GM23338 (cell line): ENCODE measurements around the gene FANCB.

Experiments used
- CREB1 ChIP-seq: fragments of 250-450 bp; sonication (Bioruptor Pico); IDR thresholded peaks from 2 replicates; pipeline ENCODE4 v1.5.0; 2020; ENCODE audit warnings: low read depth, mild to moderate bottlenecking, moderate library complexity
- EZH2 ChIP-seq: fragments of 200-600 bp; sonication (generic); IDR thresholded peaks from one replicate; pipeline ENCODE4 v1.8.0; 2017; ENCODE audit warnings: antibody characterized with exemption, mild to moderate bottlenecking, low read depth; ENCODE audit not compliant: unreplicated experiment
- EZH2phosphoT487 ChIP-seq: fragments of 200-600 bp; sonication (generic); IDR thresholded peaks from one replicate; pipeline ENCODE4 v1.8.1; 2018; ENCODE audit warnings: antibody characterized with exemption; ENCODE audit not compliant: unreplicated experiment
- JUNB ChIP-seq: IDR thresholded peaks from one replicate; pipeline ENCODE4 v1.6.1; 2016; ENCODE audit warnings: antibody characterized with exemption; ENCODE audit not compliant: unreplicated experiment
- POLR2AphosphoS5 ChIP-seq: IDR thresholded peaks from 2 replicates; pipeline ENCODE4 v1.6.1; 2016; ENCODE audit warnings: antibody characterized with exemption, low read depth
- ZNF114 ChIP-seq: fragments of 250-450 bp; sonication (Bioruptor Pico); IDR thresholded peaks from 2 replicates; pipeline ENCODE4 v1.5.0; 2020; ENCODE audit warnings: mild to moderate bottlenecking, moderate library complexity
- TF ChIP-seq, protein P1 (sequence below), 2 experiments: fragments of 200-600 bp in 1 of 2; sonication (generic) in 1 of 2; conservative IDR thresholded peaks; 2 replicates each; pipeline versions ENCODE4 v1.5.1 to v1.6.1; 2016 to 2017; ENCODE audit warnings: antibody characterized with exemption in 2 of 2, low read depth in 2 of 2, mild to moderate bottlenecking in 2 of 2, moderate library complexity in 1 of 2
- TF ChIP-seq, protein P2 (sequence below): IDR thresholded peaks from one replicate; pipeline ENCODE4 v1.6.1; 2018; ENCODE audit warnings: antibody characterized with exemption; ENCODE audit not compliant: unreplicated experiment

DNA sequence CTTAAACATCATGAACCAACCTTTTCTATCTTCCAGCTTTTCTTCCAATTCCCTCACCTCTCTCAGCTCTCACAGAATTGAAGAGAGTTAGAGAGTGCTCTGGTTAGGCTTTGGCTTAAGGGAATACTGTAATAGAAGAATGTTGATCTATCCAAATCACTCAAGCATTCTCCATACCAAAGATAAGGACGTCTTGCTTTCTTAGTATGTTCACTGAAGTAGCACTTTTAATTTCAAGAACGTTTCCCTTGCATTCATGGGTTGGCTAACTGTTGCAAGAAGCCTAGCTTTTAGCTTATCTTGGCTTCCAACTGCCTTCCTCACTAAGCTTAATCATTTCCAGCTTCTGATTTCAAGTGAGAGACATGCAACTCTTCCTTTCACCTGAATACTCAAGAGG is 43.2 kb downstream of the FANCB start:
- TF ChIP-seq, protein P1, sequence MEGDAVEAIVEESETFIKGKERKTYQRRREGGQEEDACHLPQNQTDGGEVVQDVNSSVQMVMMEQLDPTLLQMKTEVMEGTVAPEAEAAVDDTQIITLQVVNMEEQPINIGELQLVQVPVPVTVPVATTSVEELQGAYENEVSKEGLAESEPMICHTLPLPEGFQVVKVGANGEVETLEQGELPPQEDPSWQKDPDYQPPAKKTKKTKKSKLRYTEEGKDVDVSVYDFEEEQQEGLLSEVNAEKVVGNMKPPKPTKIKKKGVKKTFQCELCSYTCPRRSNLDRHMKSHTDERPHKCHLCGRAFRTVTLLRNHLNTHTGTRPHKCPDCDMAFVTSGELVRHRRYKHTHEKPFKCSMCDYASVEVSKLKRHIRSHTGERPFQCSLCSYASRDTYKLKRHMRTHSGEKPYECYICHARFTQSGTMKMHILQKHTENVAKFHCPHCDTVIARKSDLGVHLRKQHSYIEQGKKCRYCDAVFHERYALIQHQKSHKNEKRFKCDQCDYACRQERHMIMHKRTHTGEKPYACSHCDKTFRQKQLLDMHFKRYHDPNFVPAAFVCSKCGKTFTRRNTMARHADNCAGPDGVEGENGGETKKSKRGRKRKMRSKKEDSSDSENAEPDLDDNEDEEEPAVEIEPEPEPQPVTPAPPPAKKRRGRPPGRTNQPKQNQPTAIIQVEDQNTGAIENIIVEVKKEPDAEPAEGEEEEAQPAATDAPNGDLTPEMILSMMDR (conservative IDR thresholded peaks at IDR 0.05; ENCODE audit: low read depth in 2 of 2) = no peak
- TF ChIP-seq, protein P2, sequence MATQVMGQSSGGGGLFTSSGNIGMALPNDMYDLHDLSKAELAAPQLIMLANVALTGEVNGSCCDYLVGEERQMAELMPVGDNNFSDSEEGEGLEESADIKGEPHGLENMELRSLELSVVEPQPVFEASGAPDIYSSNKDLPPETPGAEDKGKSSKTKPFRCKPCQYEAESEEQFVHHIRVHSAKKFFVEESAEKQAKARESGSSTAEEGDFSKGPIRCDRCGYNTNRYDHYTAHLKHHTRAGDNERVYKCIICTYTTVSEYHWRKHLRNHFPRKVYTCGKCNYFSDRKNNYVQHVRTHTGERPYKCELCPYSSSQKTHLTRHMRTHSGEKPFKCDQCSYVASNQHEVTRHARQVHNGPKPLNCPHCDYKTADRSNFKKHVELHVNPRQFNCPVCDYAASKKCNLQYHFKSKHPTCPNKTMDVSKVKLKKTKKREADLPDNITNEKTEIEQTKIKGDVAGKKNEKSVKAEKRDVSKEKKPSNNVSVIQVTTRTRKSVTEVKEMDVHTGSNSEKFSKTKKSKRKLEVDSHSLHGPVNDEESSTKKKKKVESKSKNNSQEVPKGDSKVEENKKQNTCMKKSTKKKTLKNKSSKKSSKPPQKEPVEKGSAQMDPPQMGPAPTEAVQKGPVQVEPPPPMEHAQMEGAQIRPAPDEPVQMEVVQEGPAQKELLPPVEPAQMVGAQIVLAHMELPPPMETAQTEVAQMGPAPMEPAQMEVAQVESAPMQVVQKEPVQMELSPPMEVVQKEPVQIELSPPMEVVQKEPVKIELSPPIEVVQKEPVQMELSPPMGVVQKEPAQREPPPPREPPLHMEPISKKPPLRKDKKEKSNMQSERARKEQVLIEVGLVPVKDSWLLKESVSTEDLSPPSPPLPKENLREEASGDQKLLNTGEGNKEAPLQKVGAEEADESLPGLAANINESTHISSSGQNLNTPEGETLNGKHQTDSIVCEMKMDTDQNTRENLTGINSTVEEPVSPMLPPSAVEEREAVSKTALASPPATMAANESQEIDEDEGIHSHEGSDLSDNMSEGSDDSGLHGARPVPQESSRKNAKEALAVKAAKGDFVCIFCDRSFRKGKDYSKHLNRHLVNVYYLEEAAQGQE = no peak
- no peak for TF ChIP-seq CREB1 (CRISPR knock-in tag)
- TF ChIP-seq JUNB = no peak
- no peak for TF ChIP-seq POLR2AphosphoS5
- TF ChIP-seq EZH2 = no peak
- no peak for TF ChIP-seq ZNF114 (CRISPR knock-in tag)
- no peak for TF ChIP-seq EZH2phosphoT487
